Activated B cell treated with CpG ODN at 0.5 μM for 24 hours (primary cell): ENCODE measurements around the gene ATXN2. TPM values are rescaled to one million over a fixed set of nuclear protein-coding genes. Genes with fewer than 3 reads are reported as not detected.
A peak's percentile ranks its signal among the peaks of the same experiment; 100 is the strongest.
"Not testable (repeated sequence)": the region's sequence is repeated elsewhere in the genome, so short reads cannot be mapped to it uniquely, and the experiment has no call there.

ENCODE experiments used
- ATAC-seq: fragments of 200-7000 bp; cut with Tn5 transposase; one replicate; pipeline ENCODE4 v1.10.0; 2021; ENCODE audit warnings: low read depth, mild to moderate bottlenecking, moderate library complexity
- CTCF ChIA-PET: fragments of 350-600 bp; sonication (Branson Sonifier 250); formaldehyde crosslinking; loops from one replicate; lab custom pipeline; 2021; ENCODE audit warnings: antibody characterized with exemption; lab: Charles Lee
- POLR2A ChIA-PET: fragments of 350-600 bp; sonication (Branson Sonifier 250); formaldehyde crosslinking; loops from one replicate; lab custom pipeline; 2021; ENCODE audit warnings: antibody characterized with exemption; lab: Charles Lee
- DNase-seq: peaks from one replicate; pipeline ENCODE4 v3.0.0; 2022
- H3K27ac Mint-ChIP-seq: one replicate; pipeline ENCODE4 v1.8.0; 2020; ENCODE audit warnings: mixed read lengths
- H3K27me3 Mint-ChIP-seq: one replicate; pipeline ENCODE4 v1.8.0; 2021; ENCODE audit warnings: mixed read lengths
- H3K36me3 Mint-ChIP-seq: one replicate; pipeline ENCODE4 v1.8.0; 2021; ENCODE audit warnings: low read depth, mixed read lengths
- H3K4me1 Mint-ChIP-seq: one replicate; pipeline ENCODE4 v1.8.0; 2021; ENCODE audit warnings: mixed read lengths
- H3K4me3 Mint-ChIP-seq: one replicate; pipeline ENCODE4 v1.8.0; 2020; ENCODE audit warnings: mild to moderate bottlenecking, mixed read lengths
- H3K9me3 Mint-ChIP-seq: one replicate; pipeline ENCODE4 v1.8.0; 2020; ENCODE audit warnings: mixed read lengths
- CTCF ChIP-seq: fragments of 200-600 bp; IDR thresholded peaks from one replicate; pipeline ENCODE4 v1.8.0; 2022; ENCODE audit warnings: antibody characterized with exemption, mild to moderate bottlenecking
- intact Hi-C: fragments of 100-400 bp; cut with micrococcal nuclease; formaldehyde crosslinking; loops from one replicate; pipeline ENCODE4 v1.15.1; 2024
- total RNA-seq: library from RNA; stranded (reverse); gene quantifications from 2 replicates; pipeline ENCODE4 v1.2.3, GENCODE V29; 2022

The ATXN2 gene
- total RNA-seq, 1 donor from 2014 or later = 46.2 TPM

- Mint-ChIP-seq H3K36me3 (peaks cover 28% of the 10 kb centered on the region), H3K27me3 (no peaks in the 10 kb centered on the region), H3K9me3 (no peaks in the 10 kb centered on the region), H3K4me1 (no peaks in the 10 kb centered on the region), H3K4me3 (no peak overlapping the region), H3K27ac (no peak overlapping the region)
- POLR2A ChIA-PET = interaction anchor here (1.2 kb wide), 1 partner anchor 133 kb away, joined by 3 read pairs; no protein-coding TSS in a partner anchor
- ATAC-seq = peak; percentile 86
- no peak for TF ChIP-seq CTCF
- peak; percentile 41 for DNase-seq
- CTCF ChIA-PET = interaction anchor here (0.7 to 5.0 kb wide), 11 partner anchors 9 to 319 kb away, joined by 3 to 99 read pairs (median 3); no protein-coding TSS in a partner anchor
- intact Hi-C loops = loop anchor here (1.0 to 5.0 kb wide), 3 partner anchors 78 to 592 kb away; no protein-coding TSS in a partner anchor
Observed at GRCh38 chr12:111529424-111530368, 69.4 kb downstream of the ATXN2 start.

GRCh38 chr12:111523587-111524167 lies 75.4 kb downstream of the ATXN2 start:
- Mint-ChIP-seq H3K27ac (no peak overlapping the region), H3K9me3 (no peaks in the 10 kb centered on the region), H3K27me3 (no peaks in the 10 kb centered on the region), H3K4me3 (no peak overlapping the region), H3K36me3 (peaks cover 50% of the 10 kb centered on the region), H3K4me1 (no peaks in the 10 kb centered on the region)
- ATAC-seq = no peak
- DNase-seq = no peak
- intact Hi-C loops = no loop called here
- no peak for TF ChIP-seq CTCF
- CTCF ChIA-PET = no interaction called here
- POLR2A ChIA-PET = no interaction called here

GRCh38 chr12:111521801-111522200 lies 77.3 kb downstream of the ATXN2 start:
- ChIA-PET CTCF (interaction anchor here (1.4 kb wide), 1 partner anchor 125 kb away, joined by 3 read pairs; no protein-coding TSS in a partner anchor), POLR2A (no interaction called here)
- H3K27ac Mint-ChIP-seq = no peak overlapping the region
- intact Hi-C loops = no loop called here
- DNase-seq (no peak), ATAC-seq (no peak)
- no peaks in the 10 kb centered on the region for H3K9me3 Mint-ChIP-seq
- no peaks in the 10 kb centered on the region for H3K27me3 Mint-ChIP-seq
- H3K4me3 Mint-ChIP-seq = no peak overlapping the region
- no peak for TF ChIP-seq CTCF
- no peaks in the 10 kb centered on the region for H3K4me1 Mint-ChIP-seq
- H3K36me3 Mint-ChIP-seq = peaks cover 53% of the 10 kb centered on the region

- ATAC-seq (no peak), DNase-seq (no peak)
- no peaks in the 10 kb centered on the region for H3K4me1 Mint-ChIP-seq
- no peak for TF ChIP-seq CTCF
- ChIA-PET CTCF (interaction anchor here (1.0 kb wide), 1 partner anchor 10 kb away, joined by 3 read pairs; no protein-coding TSS in a partner anchor), POLR2A (no interaction called here)
- intact Hi-C loops = no loop called here
- H3K9me3 Mint-ChIP-seq = no peaks in the 10 kb centered on the region
- no peak overlapping the region for H3K27ac Mint-ChIP-seq
- peaks cover 57% of the 10 kb centered on the region for H3K36me3 Mint-ChIP-seq
- H3K4me3 Mint-ChIP-seq = no peak overlapping the region
- no peaks in the 10 kb centered on the region for H3K27me3 Mint-ChIP-seq
Observed at GRCh38 chr12:111519937-111520336, 79.2 kb downstream of the ATXN2 start.

- Mint-ChIP-seq H3K36me3 (peaks cover 54% of the 10 kb centered on the region), H3K27me3 (no peaks in the 10 kb centered on the region), H3K4me1 (no peaks in the 10 kb centered on the region), H3K4me3 (no peak overlapping the region), H3K27ac (no peak overlapping the region), H3K9me3 (no peaks in the 10 kb centered on the region)
- ChIA-PET CTCF (interaction anchor here (0.9 kb wide), 1 partner anchor 67 kb away, joined by 3 read pairs; no protein-coding TSS in a partner anchor), POLR2A (no interaction called here)
- TF ChIP-seq CTCF = no peak
- ATAC-seq (no peak), DNase-seq (no peak)
- intact Hi-C loops = no loop called here
Observed at GRCh38 chr12:111519083-111519482, 80.0 kb downstream of the ATXN2 start.

GRCh38 chr12:111507719-111508118 lies 91.4 kb downstream of the ATXN2 start:
- H3K4me3 Mint-ChIP-seq, DNase-seq, H3K27ac Mint-ChIP-seq, H3K4me1 Mint-ChIP-seq, ATAC-seq, H3K27me3 Mint-ChIP-seq, H3K9me3 Mint-ChIP-seq, intact Hi-C loops, CTCF ChIA-PET: not testable (repeated sequence)
- POLR2A ChIA-PET = interaction anchor here (0.5 to 0.8 kb wide), 2 partner anchors 110 to 417 kb away, joined by 3 to 5 read pairs; no protein-coding TSS in a partner anchor
- H3K36me3 Mint-ChIP-seq = peaks cover 63% of the 10 kb centered on the region

- CTCF ChIA-PET, H3K27ac Mint-ChIP-seq, H3K4me3 Mint-ChIP-seq, DNase-seq, H3K4me1 Mint-ChIP-seq, ATAC-seq, POLR2A ChIA-PET, H3K9me3 Mint-ChIP-seq, H3K27me3 Mint-ChIP-seq, intact Hi-C loops: not testable (repeated sequence)
- H3K36me3 Mint-ChIP-seq = peaks cover 63% of the 10 kb centered on the region
Observed at GRCh38 chr12:111507258-111507657, 91.9 kb downstream of the ATXN2 start.
